Thoracic aorta (tissue), 2 donors: ENCODE results near the gene GPS1. TPM values are rescaled to one million over a fixed set of nuclear protein-coding genes. Genes with fewer than 3 reads are reported as not detected.

Experiments
- ATAC-seq: fragments of 150-250 bp; one replicate; pipeline ENCODE4 v1.8.0; 2017; ENCODE audit warnings: low read depth; ENCODE audit not compliant: insufficient number of reproducible peaks, low FRiP score
- DNase-seq: peaks from one replicate; pipeline ENCODE4 v3.0.0-alpha.2; 2020; ENCODE audit warnings: low spot score
- H3K27ac ChIP-seq, 2 donors: fragments of 200-600 bp; sonication (generic); 1 replicate in 1 of 2; 2 replicates in 1 of 2; pipeline ENCODE4 v1.5.1; 2016; ENCODE audit warnings: mild to moderate bottlenecking in 2 of 2, moderate library complexity in 2 of 2
- H3K27me3 ChIP-seq: fragments of 200-600 bp; sonication (generic); replicated peaks from 2 replicates; pipeline ENCODE4 v1.6.0; 2016; ENCODE audit warnings: mild to moderate bottlenecking; ENCODE audit not compliant: insufficient read depth
- H3K36me3 ChIP-seq: fragments of 200-600 bp; sonication (generic); one replicate; pipeline ENCODE4 v1.5.1; 2016
- H3K4me1 ChIP-seq, 2 donors: fragments of 200-600 bp; sonication (generic); 1 replicate in 1 of 2; 2 replicates in 1 of 2; pipeline versions ENCODE4 v1.5.1 to v1.6.0; 2016; ENCODE audit warnings: low read depth in 2 of 2, mild to moderate bottlenecking in 1 of 2; ENCODE audit not compliant: control insufficient read depth in 1 of 2
- H3K4me3 ChIP-seq: fragments of 200-600 bp; sonication (generic); 2 replicates; pipeline ENCODE4 v1.5.1; 2016; ENCODE audit warnings: mild to moderate bottlenecking
- H3K9me3 ChIP-seq: fragments of 200-600 bp; sonication (generic); 2 replicates; pipeline ENCODE4 v1.5.1; 2016
- CTCF ChIP-seq: fragments of 200-600 bp; sonication (generic); IDR thresholded peaks from one replicate; pipeline ENCODE4 v1.5.1; 2019; ENCODE audit warnings: antibody characterized with exemption
- total RNA-seq, 2 donors: library from RNA; depleted of rRNA; stranded (reverse); fragments of >200 nt; gene quantifications; one replicate each; pipeline versions ENCODE4 v1.1.0 to v1.2.3, GENCODE V29; 2016

Gene GPS1
- total RNA-seq, 2 donors from 2014 or later: 43.2 to 91.9 TPM

DNA sequence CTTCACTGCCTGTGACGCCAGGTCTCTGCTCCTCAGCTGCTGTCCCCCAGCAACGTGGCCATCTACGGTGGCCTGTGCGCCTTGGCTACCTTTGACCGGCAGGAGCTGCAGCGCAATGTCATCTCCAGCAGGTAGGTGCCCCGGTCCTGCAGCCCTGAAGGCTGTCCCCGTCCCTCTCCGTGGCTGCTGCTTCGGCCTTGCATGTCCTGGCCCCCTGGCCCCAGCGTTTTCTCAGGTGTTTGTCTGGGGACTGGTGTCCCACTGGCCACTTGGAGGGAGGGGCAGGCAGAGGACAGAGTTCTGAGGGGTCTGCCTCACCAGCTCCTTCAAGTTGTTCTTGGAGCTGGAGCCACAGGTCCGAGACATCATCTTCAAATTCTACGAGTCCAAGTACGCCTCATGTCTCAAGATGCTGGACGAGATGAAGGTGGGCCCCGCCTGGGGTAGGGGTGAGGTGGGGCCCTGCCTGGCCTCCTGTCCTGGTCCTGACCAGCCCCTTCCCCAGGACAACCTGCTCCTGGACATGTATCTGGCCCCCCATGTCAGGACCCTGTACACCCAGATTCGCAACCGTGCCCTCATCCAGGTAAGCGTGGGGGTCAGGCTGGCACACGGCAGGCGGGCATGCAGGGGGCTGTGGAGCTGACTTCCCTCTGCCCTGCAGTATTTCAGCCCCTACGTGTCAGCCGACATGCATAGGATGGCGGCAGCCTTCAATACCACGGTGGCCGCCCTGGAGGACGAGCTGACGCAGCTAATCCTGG, 4.4 kb downstream of the GPS1 start:
- H3K27me3 ChIP-seq: no peaks in the 10 kb centered on the region
- no peak for DNase-seq
- H3K27ac ChIP-seq: no peak overlapping the region
- no peak for ATAC-seq
- peaks cover 50% of the 10 kb centered on the region for H3K36me3 ChIP-seq
- H3K9me3 ChIP-seq: no peaks in the 10 kb centered on the region
- peaks cover 9 to 19% of the 10 kb centered on the region in 2 donors for H3K4me1 ChIP-seq
- no peak overlapping the region for H3K4me3 ChIP-seq
- no peak for TF ChIP-seq CTCF

- ATAC-seq (no peak), DNase-seq (no peak)
- H3K27ac ChIP-seq: no peak overlapping the region
- no peaks in the 10 kb centered on the region for H3K9me3 ChIP-seq
- H3K27me3 ChIP-seq: no peaks in the 10 kb centered on the region
- TF ChIP-seq CTCF: no peak
- peaks cover 9 to 19% of the 10 kb centered on the region in 2 donors for H3K4me1 ChIP-seq
- peaks cover 54% of the 10 kb centered on the region for H3K36me3 ChIP-seq
- H3K4me3 ChIP-seq: no peak overlapping the region
Observed at GRCh38 chr17:82056729-82057621, 5.3 kb downstream of the GPS1 start.

GRCh38 chr17:82058230-82058854, 6.6 kb downstream of the GPS1 start:
- Histone ChIP-seq H3K36me3 (peaks cover 58% of the 10 kb centered on the region), H3K4me3 (no peak overlapping the region), H3K27ac (no peak overlapping the region), H3K4me1 (peaks cover 0 to 7% of the 10 kb centered on the region in 2 donors), H3K9me3 (no peaks in the 10 kb centered on the region), H3K27me3 (no peaks in the 10 kb centered on the region)
- ATAC-seq: no peak
- DNase-seq: no peak
- no peak for TF ChIP-seq CTCF

DNA sequence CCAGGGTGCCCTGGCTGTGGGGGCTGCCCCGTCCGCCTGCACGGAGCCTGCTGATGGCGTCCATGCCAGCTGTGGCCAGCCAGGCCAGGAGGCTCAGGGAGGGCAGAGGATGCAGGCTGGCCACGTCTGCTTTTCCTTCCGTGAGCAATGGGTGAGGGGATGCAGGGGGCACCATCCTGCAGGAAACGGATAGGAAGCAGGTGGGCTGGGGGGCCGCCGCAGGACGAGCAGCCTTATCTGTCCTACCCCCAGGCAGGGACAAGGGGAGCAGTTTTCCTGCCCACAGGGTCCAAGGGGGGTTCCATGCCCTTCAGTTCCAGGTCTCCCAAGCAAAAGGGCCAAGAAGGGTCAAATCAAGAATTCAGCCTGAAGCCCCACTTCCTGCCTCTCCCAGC, 7.2 kb downstream of the GPS1 start:
- Histone ChIP-seq H3K27ac (no peak overlapping the region), H3K9me3 (no peaks in the 10 kb centered on the region), H3K4me1 (peaks cover 0 to 2% of the 10 kb centered on the region in 2 donors), H3K4me3 (no peak overlapping the region), H3K36me3 (peaks cover 56% of the 10 kb centered on the region), H3K27me3 (no peaks in the 10 kb centered on the region)
- DNase-seq (no peak), ATAC-seq (no peak)
- TF ChIP-seq CTCF: no peak
